ENCODE data around the gene GJC2. TPM values are rescaled to one million over a fixed set of nuclear protein-coding genes. Genes with fewer than 3 reads are reported as not detected.

The GJC2 gene
- total RNA-seq, 1 donor from 2014 or later, result 1.1 TPM

GRCh38 chr1:228122921-228123441, 26.7 kb upstream of the GJC2 start:
- Histone ChIP-seq H3K4me3 (ENCODE audit: insufficient read depth, low read depth, low read length) (no peak overlapping the region), H3K4me1 (ENCODE audit: insufficient read depth, low read length) (no peaks in the 10 kb centered on the region), H3K27ac (ENCODE audit: low read depth, low read length) (no peak overlapping the region), H3K27me3 (ENCODE audit: insufficient read depth, low read length) (peaks cover 4% of the 10 kb centered on the region), H3K79me2 (ENCODE audit: insufficient read depth, low read length) (no peaks in the 10 kb centered on the region), H3K36me3 (ENCODE audit: insufficient read depth, low read length) (no peaks in the 10 kb centered on the region), H3K4me2 (ENCODE audit: low read length) (no peak overlapping the region), H4K20me1 (ENCODE audit: insufficient read depth, low read length) (no peaks in the 10 kb centered on the region), H2AFZ (ENCODE audit: low read depth, low read length) (no peak overlapping the region), H3K9me3 (ENCODE audit: insufficient read depth, low read depth, low read length) (no peaks in the 10 kb centered on the region), H3K9ac (ENCODE audit: low read length) (no peak overlapping the region)
- peaks cover 46% of the 10 kb centered on the region for H3K27me3 Mint-ChIP-seq (ENCODE audit: low read depth, unreplicated experiment)
- no peaks in the 10 kb centered on the region for H3K4me1 Mint-ChIP-seq (ENCODE audit: low read depth, unreplicated experiment)
- no peak overlapping the region for H3K27ac Mint-ChIP-seq (ENCODE audit: unreplicated experiment)
- FAIRE-seq, result no peak
- H3K36me3 Mint-ChIP-seq (ENCODE audit: low read depth, unreplicated experiment), result no peaks in the 10 kb centered on the region
- no peak overlapping the region for H3K4me3 Mint-ChIP-seq (ENCODE audit: unreplicated experiment)
- TF ChIP-seq EZH2 (IDR thresholded peaks at IDR 0.05; ENCODE audit: insufficient read depth, low read length) (no peak), CTCF (IDR thresholded peaks at IDR 0.05; ENCODE audit: insufficient read depth, low read depth, low read length) (no peak)
- DNase-seq (ENCODE audit: low read depth), result no peak
- H3K9me3 Mint-ChIP-seq (ENCODE audit: unreplicated experiment), result peaks cover 3% of the 10 kb centered on the region

- Histone ChIP-seq H3K36me3 (ENCODE audit: insufficient read depth, low read length) (no peaks in the 10 kb centered on the region), H3K4me2 (ENCODE audit: low read length) (no peak overlapping the region), H3K9me3 (ENCODE audit: insufficient read depth, low read depth, low read length) (no peaks in the 10 kb centered on the region), H3K79me2 (ENCODE audit: insufficient read depth, low read length) (no peaks in the 10 kb centered on the region), H3K9ac (ENCODE audit: low read length) (no peak overlapping the region), H4K20me1 (ENCODE audit: insufficient read depth, low read length) (no peaks in the 10 kb centered on the region), H2AFZ (ENCODE audit: low read depth, low read length) (no peak overlapping the region), H3K27ac (ENCODE audit: low read depth, low read length) (no peak overlapping the region), H3K4me3 (ENCODE audit: insufficient read depth, low read depth, low read length) (no peak overlapping the region), H3K27me3 (ENCODE audit: insufficient read depth, low read length) (peaks cover 4% of the 10 kb centered on the region), H3K4me1 (ENCODE audit: insufficient read depth, low read length) (no peaks in the 10 kb centered on the region)
- FAIRE-seq (no peak), DNase-seq (ENCODE audit: low read depth) (no peak)
- no peak for TF ChIP-seq EZH2 (IDR thresholded peaks at IDR 0.05; ENCODE audit: insufficient read depth, low read length)
- TF ChIP-seq CTCF (IDR thresholded peaks at IDR 0.05; ENCODE audit: insufficient read depth, low read depth, low read length), result no peak
- H3K4me3 Mint-ChIP-seq (ENCODE audit: unreplicated experiment), result no peak overlapping the region
- H3K4me1 Mint-ChIP-seq (ENCODE audit: low read depth, unreplicated experiment), result no peaks in the 10 kb centered on the region
- H3K27me3 Mint-ChIP-seq (ENCODE audit: low read depth, unreplicated experiment), result peaks cover 46% of the 10 kb centered on the region
- H3K9me3 Mint-ChIP-seq (ENCODE audit: unreplicated experiment), result no peaks in the 10 kb centered on the region
- H3K27ac Mint-ChIP-seq (ENCODE audit: unreplicated experiment), result no peak overlapping the region
- no peaks in the 10 kb centered on the region for H3K36me3 Mint-ChIP-seq (ENCODE audit: low read depth, unreplicated experiment)
Measured at GRCh38 chr1:228123505-228123904, 26.2 kb upstream of the GJC2 start.

DNA sequence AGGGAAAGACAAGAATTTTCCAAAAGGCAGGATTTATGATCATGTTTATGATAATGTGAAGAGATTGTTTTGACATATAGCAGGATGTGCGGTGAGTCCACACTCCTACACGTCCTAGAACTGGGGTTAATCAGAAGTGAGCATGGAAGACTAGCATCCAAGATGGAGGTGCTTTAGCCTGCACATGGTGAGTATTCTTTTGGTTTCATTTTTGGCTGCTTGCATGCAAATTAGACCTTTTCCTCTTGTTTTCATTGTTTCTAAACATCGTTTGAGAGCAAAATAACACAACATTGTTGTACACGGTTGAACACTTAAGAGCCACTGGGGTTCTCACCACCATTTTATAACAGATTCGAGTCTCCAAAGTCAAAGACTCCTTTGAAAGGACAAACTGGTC, 24.5 kb upstream of the GJC2 start:
- Histone ChIP-seq H3K27me3 (ENCODE audit: insufficient read depth, low read length) (peaks cover 8% of the 10 kb centered on the region), H3K79me2 (ENCODE audit: insufficient read depth, low read length) (no peaks in the 10 kb centered on the region), H3K4me3 (ENCODE audit: insufficient read depth, low read depth, low read length) (no peak overlapping the region), H3K4me1 (ENCODE audit: insufficient read depth, low read length) (no peaks in the 10 kb centered on the region), H3K27ac (ENCODE audit: low read depth, low read length) (no peak overlapping the region), H4K20me1 (ENCODE audit: insufficient read depth, low read length) (no peaks in the 10 kb centered on the region), H3K9me3 (ENCODE audit: insufficient read depth, low read depth, low read length) (no peaks in the 10 kb centered on the region), H3K9ac (ENCODE audit: low read length) (no peak overlapping the region), H3K36me3 (ENCODE audit: insufficient read depth, low read length) (no peaks in the 10 kb centered on the region), H2AFZ (ENCODE audit: low read depth, low read length) (no peak overlapping the region), H3K4me2 (ENCODE audit: low read length) (no peak overlapping the region)
- no peak overlapping the region for H3K27ac Mint-ChIP-seq (ENCODE audit: unreplicated experiment)
- FAIRE-seq (no peak), DNase-seq (ENCODE audit: low read depth) (no peak)
- H3K4me3 Mint-ChIP-seq (ENCODE audit: unreplicated experiment), result no peak overlapping the region
- no peaks in the 10 kb centered on the region for H3K9me3 Mint-ChIP-seq (ENCODE audit: unreplicated experiment)
- peaks cover 46% of the 10 kb centered on the region for H3K27me3 Mint-ChIP-seq (ENCODE audit: low read depth, unreplicated experiment)
- H3K4me1 Mint-ChIP-seq (ENCODE audit: low read depth, unreplicated experiment), result no peaks in the 10 kb centered on the region
- TF ChIP-seq CTCF (IDR thresholded peaks at IDR 0.05; ENCODE audit: insufficient read depth, low read depth, low read length) (no peak), EZH2 (IDR thresholded peaks at IDR 0.05; ENCODE audit: insufficient read depth, low read length) (no peak)
- H3K36me3 Mint-ChIP-seq (ENCODE audit: low read depth, unreplicated experiment), result no peaks in the 10 kb centered on the region
